GM12878 (cell line): ENCODE results near the gene PLIN3. TPM values are rescaled to one million over a fixed set of nuclear protein-coding genes. Genes with fewer than 3 reads are reported as not detected.

Experiments
- ATAC-seq: fragments of 200-7000 bp; cut with Tn5 transposase; 3 replicates; pipeline ENCODE4 v1.9.1; 2020; ENCODE audit warnings: mild to moderate bottlenecking, moderate library complexity
- BruUV-seq: library from RNA; stranded (reverse); fragments of 400-500 nt; replicated peaks from 2 replicates; lab custom pipeline; 2021; lab: Mats Ljungman, UMichigan
- CTCF ChIA-PET: fragments of 300-600 bp; sonication (Branson Sonifier 250); formaldehyde crosslinking; extraction: SDS; loops from one replicate; lab custom pipeline; 2021; ENCODE audit warnings: inconsistent platforms; lab: Yijun Ruan, JAX
- POLR2A ChIA-PET: fragments of 350-600 bp; formaldehyde crosslinking; extraction: SDS; loops from one replicate; lab custom pipeline; 2021; ENCODE audit warnings: inconsistent platforms; lab: Charles Lee
- RAD21 ChIA-PET: fragments of 300-600 bp; sonication (Branson Sonifier 250); formaldehyde crosslinking; loops from one replicate; lab custom pipeline; 2023; ENCODE audit warnings: antibody characterized with exemption; ENCODE audit not compliant: unreplicated experiment; lab: Charles Lee
- SMC1A ChIA-PET: fragments of 300-600 bp; sonication (Branson Sonifier 250); formaldehyde crosslinking; loops from one replicate; lab custom pipeline; 2023; ENCODE audit not compliant: unreplicated experiment, uncharacterized antibody; lab: Charles Lee
- DNase-seq: peaks from one replicate; pipeline ENCODE4 v3.0.0-alpha.2; 2011; ENCODE audit warnings: low read depth, low spot score
- FAIRE-seq: peaks from 3 replicates; lab custom pipeline; 2011; peaks lifted over from hg19 to GRCh38; lab: Jason Lieb, UNC
- H2AFZ ChIP-seq: 2 replicates; pipeline ENCODE4 v1.6.0; 2011; ENCODE audit warnings: low read depth, low read length, control low read depth; ENCODE audit not compliant: control insufficient read depth
- H3K27ac ChIP-seq: 2 replicates; pipeline ENCODE4 v1.5.1; 2011; ENCODE audit warnings: control low read depth; ENCODE audit not compliant: control insufficient read depth, insufficient read depth
- H3K27me3 ChIP-seq, 2 experiments: replicated peaks in 1 of 2; 2 replicates each; pipeline versions ENCODE4 v1.6.0 to v1.6.1; 2011; ENCODE audit warnings: low read length in 1 of 2; ENCODE audit not compliant: control insufficient read depth in 2 of 2, insufficient read depth in 2 of 2
- H3K36me3 ChIP-seq, 2 experiments: 2 replicates each; pipeline ENCODE4 v1.5.1; 2011; ENCODE audit warnings: low read length in 1 of 2; ENCODE audit not compliant: control insufficient read depth in 2 of 2, insufficient read depth in 2 of 2
- H3K4me1 ChIP-seq: 2 replicates; pipeline ENCODE4 v1.6.1; 2011; ENCODE audit warnings: mild to moderate bottlenecking, low read length, moderate library complexity, mixed read lengths; ENCODE audit not compliant: control insufficient read depth, insufficient read depth
- H3K4me2 ChIP-seq: 2 replicates; pipeline ENCODE4 v1.6.0; 2011; ENCODE audit warnings: control low read depth; ENCODE audit not compliant: control insufficient read depth, insufficient read depth
- H3K4me3 ChIP-seq: fragments of 200-600 bp; sonication (generic); 2 replicates; pipeline ENCODE4 v1.5.1; 2016
- H3K79me2 ChIP-seq: 2 replicates; pipeline ENCODE4 v1.6.0; 2011; ENCODE audit warnings: low read length; ENCODE audit not compliant: control insufficient read depth, insufficient read depth
- H3K9ac ChIP-seq: 2 replicates; pipeline ENCODE4 v1.8.0; 2011; ENCODE audit warnings: low read length, control low read depth, mixed read lengths; ENCODE audit not compliant: control insufficient read depth, insufficient read depth
- H3K9me3 ChIP-seq: replicated peaks from 3 replicates; pipeline ENCODE4 v1.5.1; 2011; ENCODE audit warnings: mild to moderate bottlenecking, low read length; ENCODE audit not compliant: control insufficient read depth, insufficient read depth
- H4K20me1 ChIP-seq: 2 replicates; pipeline ENCODE4 v1.6.0; 2011; ENCODE audit not compliant: control insufficient read depth, insufficient read depth
- HCFC1 ChIP-seq: fragments of 150-350 bp; IDR thresholded peaks from 2 replicates; pipeline ENCODE4 v1.6.1; 2014; ENCODE audit warnings: low read length
- HDAC6 ChIP-seq: fragments of 200-600 bp; sonication (generic); IDR thresholded peaks from one replicate; pipeline ENCODE4 v1.8.0; 2017; ENCODE audit warnings: antibody characterized with exemption; ENCODE audit not compliant: unreplicated experiment
- NFYB ChIP-seq: IDR thresholded peaks from 2 replicates; pipeline ENCODE4 v1.6.1; 2011; ENCODE audit warnings: low read depth, mild to moderate bottlenecking, low read length, improper control_type of control experiment, moderate library complexity; ENCODE audit not compliant: insufficient read depth
- PAX5 ChIP-seq: IDR thresholded peaks from 2 replicates; pipeline ENCODE4 v1.6.1; 2011; ENCODE audit warnings: low read depth, low read length, borderline replicate concordance
- RAD51 ChIP-seq: fragments of 450-650 bp; IDR thresholded peaks from 2 replicates; pipeline ENCODE4 v1.6.1; 2016; ENCODE audit warnings: moderate library complexity, mild to moderate bottlenecking, inconsistent platforms
- SP1 ChIP-seq: IDR thresholded peaks from one replicate; pipeline ENCODE4 v1.6.1; 2011; ENCODE audit warnings: low read depth, low read length
- SUZ12 ChIP-seq: fragments of 200-600 bp; sonication (generic); IDR thresholded peaks from one replicate; pipeline ENCODE4 v1.6.1; 2018; ENCODE audit warnings: antibody characterized with exemption, mild to moderate bottlenecking; ENCODE audit not compliant: unreplicated experiment
- TCF12 ChIP-seq: IDR thresholded peaks from 2 replicates; pipeline ENCODE4 v1.6.1; 2011; ENCODE audit warnings: low read depth, mild to moderate bottlenecking, low read length
- TCF7 ChIP-seq: IDR thresholded peaks from 2 replicates; pipeline ENCODE4 v1.6.1; 2014; ENCODE audit warnings: antibody characterized with exemption, borderline replicate concordance
- USF2 ChIP-seq: IDR thresholded peaks from 2 replicates; pipeline ENCODE4 v1.6.1; 2011; ENCODE audit warnings: low read depth, low read length, improper control_type of control experiment, borderline replicate concordance
- ZBTB4 ChIP-seq: fragments of 450-650 bp; formaldehyde crosslinking; IDR thresholded peaks from 2 replicates; pipeline ENCODE4 v1.4.0; 2022; ENCODE audit warnings: mild to moderate bottlenecking, moderate library complexity
- ZNF217 ChIP-seq: fragments of 450-650 bp; IDR thresholded peaks from 2 replicates; pipeline ENCODE4 v1.6.1; 2017; ENCODE audit warnings: antibody characterized with exemption, mild to moderate bottlenecking
- ZNF274 ChIP-seq: IDR thresholded peaks from one replicate; pipeline ENCODE4 v1.8.0; 2011; ENCODE audit not compliant: insufficient read length, insufficient read depth
- ZNF384 ChIP-seq: IDR thresholded peaks from 2 replicates; pipeline ENCODE4 v1.6.1; 2012; ENCODE audit warnings: low read depth, mild to moderate bottlenecking, low read length, improper control_type of control experiment, borderline replicate concordance
- ZNF687 ChIP-seq: fragments of 450-650 bp; IDR thresholded peaks from 2 replicates; pipeline ENCODE4 v1.6.1; 2017; ENCODE audit warnings: mild to moderate bottlenecking, moderate library complexity
- WGBS: methylation state at CpG from one replicate; pipeline ENCODE4 v1.1.6; 2016; ENCODE audit warnings: low lambda C conversion rate; ENCODE audit not compliant: insufficient replicate concordance, insufficient coverage; ENCODE audit errors: missing lambda C conversion rate; 5-methylcytosine and 5-hydroxymethylcytosine counted together
- in situ Hi-C: fragments of 300-500 bp; cut with MboI; formaldehyde crosslinking; loops from 9 replicates; pipeline ENCODE4 v1.14.3; 2018; ENCODE audit warnings: mixed read lengths
- intact Hi-C: fragments of 100-400 bp; cut with micrococcal nuclease; formaldehyde crosslinking; loops from one replicate; pipeline ENCODE4 v1.14.2; 2022; ENCODE audit not compliant: unreplicated experiment
- polyA plus RNA-seq, 11 experiments: library from polyadenylated mRNA; depleted of rRNA in 4 of 11; unstranded in 6 of 11; stranded (reverse) in 5 of 11; fragments of >200 nt; fragmentation: Nextera tagmentation in 4 of 11; fragmentation: Illumina TruSeq in 1 of 11; extraction: Ambion mirVana in 4 of 11; extraction: Trizol in 1 of 11; gene quantifications; 1 replicate in 1 of 11; 2 replicates in 10 of 11; pipeline versions ENCODE4 v1.2.1 to v1.2.3, GENCODE V29; 2011 to 2016; ENCODE audit warnings: inconsistent platforms in 2 of 11, missing spikeins in 2 of 11, low read depth in 1 of 11
- total RNA-seq, 4 experiments: library from RNA; depleted of rRNA in 3 of 4; stranded (reverse); fragments of >200 nt in 3 of 4; fragmentation: Illumina TruSeq in 1 of 4; extraction: Trizol in 1 of 4; gene quantifications; 2 replicates each; pipeline versions ENCODE4 v1.2.1 to v1.2.3, GENCODE V29; 2013 to 2021

The PLIN3 gene
- total and polyA plus RNA-seq, 10 of the 15 experiments (the other 5 are each of a cell fraction or from before 2014, with no cell fraction given), result 7.7 to 71.4 (median 66.8) TPM

- Histone ChIP-seq H3K9me3 (no peaks in the 10 kb centered on the region), H3K4me3 (no peak overlapping the region), H3K27ac (no peak overlapping the region), H3K36me3 (peaks cover 10 to 12% of the 10 kb centered on the region in 2 experiments; a peak in 3 of 4 replicates), H3K79me2 (no peaks in the 10 kb centered on the region), H3K4me1 (peaks cover 27% of the 10 kb centered on the region), H3K9ac (no peak overlapping the region), H2AFZ (no peak overlapping the region), H3K27me3 (no peaks in the 10 kb centered on the region), H4K20me1 (no peaks in the 10 kb centered on the region), H3K4me2 (no peak overlapping the region)
- peak; percentile 60 for ATAC-seq
- CTCF ChIA-PET, result interaction anchor here (0.8 to 3.6 kb wide), 9 partner anchors 13 to 67 kb away, joined by 3 to 29 read pairs (median 5); partner anchors contain the start of gene TICAM1
- no peak for FAIRE-seq
- no TSS peak for BruUV-seq
- POLR2A ChIA-PET, result interaction anchor here (1.0 to 2.8 kb wide), 3 partner anchors 10 to 31 kb away, joined by 3 to 12 read pairs (median 6); partner anchors contain the start of gene TICAM1
- SMC1A ChIA-PET, result interaction anchor here (0.7 to 13.9 kb wide), 6 partner anchors 13 to 54 kb away, joined by 3 to 176 read pairs (median 4); partner anchors contain the start of genes FEM1A and TICAM1
- RAD21 ChIA-PET, result interaction anchor here (0.6 to 3.8 kb wide), 7 partner anchors 14 to 53 kb away, joined by 3 to 16 read pairs (median 4); partner anchors contain the start of genes FEM1A, PLIN3 and TICAM1
- intact Hi-C loops (no loop called here), in situ Hi-C loops (no loop called here)
- whole genome bisulfite sequencing, result 95% methylated on average over 10 of the region's 10 CpGs
- DNase-seq, result no peak
- TF ChIP-seq ZNF687 (peak; percentile 29; the same call in 1 of the 2 replicates), ZNF217 (peak; percentile 37; the same call in 1 of the 2 replicates), ZNF274 (no peak), USF2 (peak; percentile 10; the same call in 1 of the 2 replicates), HDAC6 (no peak), PAX5 (no peak), TCF12 (no peak), NFYB (peak; percentile 63; the same call in 1 of the 2 replicates), HCFC1 (no peak), ZBTB4 (CRISPR knock-in tag) (no peak), SP1 (no peak), RAD51 (peak; percentile 66; the same call in 1 of the 2 replicates), ZNF384 (no peak), SUZ12 (no peak), TCF7 (no peak)
Measured at GRCh38 chr19:4844348-4845179, 22.9 kb downstream of the PLIN3 start.
